ENCODE data around the gene BHLHA15. TPM values are rescaled to one million over a fixed set of nuclear protein-coding genes. Genes with fewer than 3 reads are reported as not detected.

Gene BHLHA15
- polyA plus RNA-seq, 1 donor (not counting 4 experiments of a cell fraction or from before 2014, with no cell fraction given) = not detected

GRCh38 chr7:98254951-98255610, 43.8 kb downstream of the BHLHA15 start:
- dilution Hi-C loops (cut with MboI; ENCODE audit: extremely low pct_ligation_motif_present, low sequenced_read_pairs) = no loop called here
- FAIRE-seq = no peak

GRCh38 chr7:98256431-98256830, 45.2 kb downstream of the BHLHA15 start:
- no peak overlapping the region for H3K4me3 ChIP-seq (ENCODE audit: control insufficient read depth in 2 of 3, extremely low read depth in 1 of 3, insufficient read depth in 2 of 3, low read depth in 1 of 3, low read length in 3 of 3)
- no peaks in the 10 kb centered on the region for H4K20me1 ChIP-seq (ENCODE audit: control insufficient read depth, extremely low read depth, insufficient read depth, low read length)
- H3K9me3 ChIP-seq (ENCODE audit: control insufficient read depth, low read depth, low read length) = no peaks in the 10 kb centered on the region
- H3K9ac ChIP-seq (ENCODE audit: control insufficient read depth, extremely low read depth, insufficient read depth, low read length) = no peak overlapping the region
- H3K4me2 ChIP-seq (ENCODE audit: control insufficient read depth, extremely low read depth, insufficient read depth, low read depth, low read length) = no peak overlapping the region
- dilution Hi-C loops (cut with MboI; ENCODE audit: extremely low pct_ligation_motif_present, low sequenced_read_pairs) = no loop called here
- FAIRE-seq (no peak), DNase-seq (ENCODE audit: low read depth, low spot score) (no peak)
- no peaks in the 10 kb centered on the region for H3K27me3 ChIP-seq (ENCODE audit: control insufficient read depth, extremely low read depth, insufficient read depth, low read length)
- no peak overlapping the region for H3K27ac ChIP-seq (ENCODE audit: control insufficient read depth, insufficient read depth, low read length)
- no peak for TF ChIP-seq EZH2 (IDR thresholded peaks at IDR 0.05; ENCODE audit: low read length)
- no peak for TF ChIP-seq CTCF (optimal IDR thresholded peaks at IDR 0.05 in 1 of 3, IDR thresholded peaks at IDR 0.05 in 1 of 3, conservative IDR thresholded peaks at IDR 0.05 in 1 of 3; ENCODE audit: extremely low read depth in 1 of 3, insufficient read depth in 2 of 3, low read length in 3 of 3)
- peaks cover 17% of the 10 kb centered on the region for H3K79me2 ChIP-seq (ENCODE audit: control insufficient read depth, insufficient read depth, low read length)
- H3K36me3 ChIP-seq (ENCODE audit: control insufficient read depth in 2 of 2, extremely low read depth in 1 of 2, insufficient read depth in 2 of 2, low read length in 2 of 2) = peaks cover 0 to 9% of the 10 kb centered on the region in 2 experiments
- H2AFZ ChIP-seq (ENCODE audit: control insufficient read depth, low read length) = no peak overlapping the region
- H3K9me1 ChIP-seq (ENCODE audit: control insufficient read depth, extremely low read depth, insufficient read depth, low read length) = no peaks in the 10 kb centered on the region
- peaks cover 6% of the 10 kb centered on the region for H3K4me1 ChIP-seq (ENCODE audit: control insufficient read depth, extremely low read depth, insufficient read depth, low read length)

More at GRCh38 chr7:98254951-98255610, 43.8 kb downstream of the BHLHA15 start:
- Histone ChIP-seq H3K27ac (ENCODE audit: control insufficient read depth, insufficient read depth, low read length) (no peak overlapping the region), H3K4me2 (ENCODE audit: control insufficient read depth, extremely low read depth, insufficient read depth, low read depth, low read length) (no peak overlapping the region), H3K79me2 (ENCODE audit: control insufficient read depth, insufficient read depth, low read length) (peaks cover 17% of the 10 kb centered on the region), H3K9ac (ENCODE audit: control insufficient read depth, extremely low read depth, insufficient read depth, low read length) (no peak overlapping the region), H3K36me3 (ENCODE audit: control insufficient read depth in 2 of 2, extremely low read depth in 1 of 2, insufficient read depth in 2 of 2, low read length in 2 of 2) (peaks cover 0 to 7% of the 10 kb centered on the region in 2 experiments), H2AFZ (ENCODE audit: control insufficient read depth, low read length) (no peak overlapping the region), H3K9me1 (ENCODE audit: control insufficient read depth, extremely low read depth, insufficient read depth, low read length) (no peaks in the 10 kb centered on the region), H3K4me3 (ENCODE audit: control insufficient read depth in 2 of 3, extremely low read depth in 1 of 3, insufficient read depth in 2 of 3, low read depth in 1 of 3, low read length in 3 of 3) (no peak overlapping the region), H3K4me1 (ENCODE audit: control insufficient read depth, extremely low read depth, insufficient read depth, low read length) (peaks cover 6% of the 10 kb centered on the region), H4K20me1 (ENCODE audit: control insufficient read depth, extremely low read depth, insufficient read depth, low read length) (no peaks in the 10 kb centered on the region), H3K27me3 (ENCODE audit: control insufficient read depth, extremely low read depth, insufficient read depth, low read length) (no peaks in the 10 kb centered on the region), H3K9me3 (ENCODE audit: control insufficient read depth, low read depth, low read length) (no peaks in the 10 kb centered on the region)
- DNase-seq (ENCODE audit: low read depth, low spot score) = no peak
- TF ChIP-seq CTCF (optimal IDR thresholded peaks at IDR 0.05 in 1 of 3, IDR thresholded peaks at IDR 0.05 in 1 of 3, conservative IDR thresholded peaks at IDR 0.05 in 1 of 3; ENCODE audit: extremely low read depth in 1 of 3, insufficient read depth in 2 of 3, low read length in 3 of 3) (no peak), EZH2 (IDR thresholded peaks at IDR 0.05; ENCODE audit: low read length) (no peak)
